Stomach smooth muscle (tissue), 2 donors: ENCODE results near the gene CEP128.

Experiments
- H3K27ac ChIP-seq: one replicate; pipeline ENCODE4 v1.7.0; 2013; ENCODE audit warnings: mild to moderate bottlenecking, low read length, inconsistent platforms
- H3K27me3 ChIP-seq, 2 donors: one replicate each; pipeline ENCODE4 v1.7.0; 2013; ENCODE audit warnings: low read length in 2 of 2; ENCODE audit not compliant: insufficient read depth in 2 of 2, control insufficient read depth in 1 of 2
- H3K36me3 ChIP-seq, 2 donors: one replicate each; pipeline ENCODE4 v1.7.0; 2013; ENCODE audit warnings: low read length in 2 of 2; ENCODE audit not compliant: control insufficient read depth in 2 of 2, insufficient read depth in 2 of 2
- H3K4me1 ChIP-seq: one replicate; pipeline ENCODE4 v1.7.0; 2013; ENCODE audit warnings: low read length; ENCODE audit not compliant: control insufficient read depth, insufficient read depth
- H3K4me3 ChIP-seq, 2 donors: one replicate each; pipeline ENCODE4 v1.7.0; 2013; ENCODE audit warnings: low read length in 2 of 2
- H3K9ac ChIP-seq, 2 donors: one replicate each; pipeline ENCODE4 v1.7.0; 2013; ENCODE audit warnings: low read length in 2 of 2, mild to moderate bottlenecking in 1 of 2
- H3K9me3 ChIP-seq, 2 donors: one replicate each; pipeline ENCODE4 v1.7.0; 2013; ENCODE audit warnings: low read length in 2 of 2; ENCODE audit not compliant: control insufficient read depth in 2 of 2
- donor health status: healthy.
- donor health status: Pancreatic carcinoma.

CEP128 gene

GRCh38 chr14:80941241-80942185 is at the start of gene CEP128:
Gene CEP128, minus strand, starts transcription at chr14:80941738.
- Histone ChIP-seq H3K36me3 (no peaks in the 10 kb centered on the region), H3K9ac (peak within 1 kb of the TSS; percentile 71 to 73), H3K27me3 (peaks cover 0 to 2% of the 10 kb centered on the region in 2 donors), H3K4me3 (peak within 1 kb of the TSS; percentile 91 to 93), H3K4me1 (peaks cover 8% of the 10 kb centered on the region), H3K27ac (no peak within 1 kb of the TSS), H3K9me3 (no peaks in the 10 kb centered on the region)

- Histone ChIP-seq H3K9me3 (no peaks in the 10 kb centered on the region), H3K36me3 (no peaks in the 10 kb centered on the region), H3K9ac (no peak overlapping the region), H3K4me1 (no peaks in the 10 kb centered on the region), H3K27me3 (peaks cover 0 to 4% of the 10 kb centered on the region in 2 donors), H3K4me3 (no peak overlapping the region), H3K27ac (no peak overlapping the region)
Measured at GRCh38 chr14:80988735-80989429, 47.3 kb upstream of the CEP128 start.

- H3K27me3 ChIP-seq, result peaks cover 0 to 4% of the 10 kb centered on the region in 2 donors
- no peaks in the 10 kb centered on the region for H3K4me1 ChIP-seq
- H3K9ac ChIP-seq, result no peak overlapping the region
- H3K27ac ChIP-seq, result no peak overlapping the region
- no peak overlapping the region for H3K4me3 ChIP-seq
- no peaks in the 10 kb centered on the region for H3K36me3 ChIP-seq
- H3K9me3 ChIP-seq, result no peaks in the 10 kb centered on the region
Measured at GRCh38 chr14:80988192-80988591, 46.7 kb upstream of the CEP128 start.

- Histone ChIP-seq H3K36me3 (no peaks in the 10 kb centered on the region), H3K9me3 (no peaks in the 10 kb centered on the region), H3K9ac (no peak overlapping the region), H3K27me3 (peaks cover 0 to 4% of the 10 kb centered on the region in 2 donors), H3K27ac (no peak overlapping the region), H3K4me1 (no peaks in the 10 kb centered on the region), H3K4me3 (no peak overlapping the region)
Measured at GRCh38 chr14:80987235-80988032, 45.9 kb upstream of the CEP128 start.

DNA sequence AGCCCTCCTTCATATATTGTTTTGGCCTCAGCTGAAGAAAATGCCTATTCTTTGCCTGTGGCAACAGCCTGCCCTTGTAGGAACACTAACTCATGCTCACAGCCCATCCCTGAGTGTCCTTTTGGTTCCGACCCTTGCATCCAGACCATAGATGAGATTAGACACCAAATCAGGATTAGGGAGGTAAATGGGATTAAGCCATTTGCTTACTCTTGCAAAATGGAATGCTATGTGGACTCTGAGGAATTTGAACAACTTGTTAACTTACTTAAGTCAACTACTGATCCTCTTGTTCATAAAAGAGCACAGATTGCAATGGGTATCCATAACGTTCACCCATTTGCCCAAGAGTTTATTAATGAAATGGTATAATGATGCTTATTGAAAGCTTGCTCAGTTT is 41.2 kb upstream of the CEP128 start:
- no peaks in the 10 kb centered on the region for H3K4me1 ChIP-seq
- H3K4me3 ChIP-seq, result no peak overlapping the region
- no peaks in the 10 kb centered on the region for H3K36me3 ChIP-seq
- H3K9ac ChIP-seq, result no peak overlapping the region
- H3K9me3 ChIP-seq, result no peaks in the 10 kb centered on the region
- H3K27me3 ChIP-seq, result peaks cover 0 to 3% of the 10 kb centered on the region in 2 donors
- no peak overlapping the region for H3K27ac ChIP-seq

GRCh38 chr14:80981673-80982072 is 40.1 kb upstream of the CEP128 start:
- Histone ChIP-seq H3K4me3 (no peak overlapping the region), H3K36me3 (no peaks in the 10 kb centered on the region), H3K9me3 (no peaks in the 10 kb centered on the region), H3K4me1 (no peaks in the 10 kb centered on the region), H3K9ac (no peak overlapping the region), H3K27ac (no peak overlapping the region), H3K27me3 (peaks cover 0 to 3% of the 10 kb centered on the region in 2 donors)

DNA sequence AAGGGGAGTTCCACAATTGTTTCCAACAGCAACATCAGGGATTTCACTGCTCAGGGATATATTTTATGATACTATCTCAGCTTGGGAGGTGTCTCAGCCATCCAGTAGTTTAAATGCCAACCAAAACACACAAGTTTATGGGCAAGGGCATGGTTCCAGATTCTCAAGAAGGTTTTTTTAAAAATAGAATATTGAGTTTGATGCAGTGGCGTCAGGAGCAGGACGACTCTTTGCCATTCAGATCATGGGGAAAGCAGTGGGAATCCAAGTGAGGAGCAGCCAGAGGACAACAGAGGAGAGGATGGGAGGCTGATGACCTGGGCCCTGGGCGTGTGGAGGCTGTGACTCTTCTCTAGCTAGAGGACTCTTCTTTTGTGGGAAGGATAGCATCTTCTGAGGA is 39.6 kb upstream of the CEP128 start:
- Histone ChIP-seq H3K9me3 (no peaks in the 10 kb centered on the region), H3K36me3 (no peaks in the 10 kb centered on the region), H3K27ac (no peak overlapping the region), H3K4me1 (no peaks in the 10 kb centered on the region), H3K9ac (no peak overlapping the region), H3K27me3 (peaks cover 0 to 3% of the 10 kb centered on the region in 2 donors), H3K4me3 (no peak overlapping the region)

DNA sequence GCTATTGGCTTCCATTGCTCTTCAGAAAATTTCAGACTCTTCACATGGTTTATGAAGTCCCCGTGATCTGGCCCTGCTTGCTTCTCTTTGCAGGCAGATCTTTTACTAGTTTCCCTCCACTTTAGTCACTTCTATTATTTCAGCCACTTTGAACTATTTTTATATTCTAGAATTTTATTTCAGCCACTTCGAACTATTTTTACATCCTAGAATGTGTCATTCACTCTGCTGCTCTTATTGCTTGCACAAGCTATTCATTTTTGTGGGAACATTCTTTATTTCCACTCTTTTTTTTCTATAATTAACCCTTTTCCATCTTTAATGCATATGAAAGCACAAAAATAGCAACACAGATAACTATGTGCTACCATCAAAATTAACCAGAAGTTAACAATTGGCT is 38.4 kb upstream of the CEP128 start:
- H3K36me3 ChIP-seq, result no peaks in the 10 kb centered on the region
- no peak overlapping the region for H3K4me3 ChIP-seq
- no peaks in the 10 kb centered on the region for H3K4me1 ChIP-seq
- peaks cover 0 to 3% of the 10 kb centered on the region in 2 donors for H3K27me3 ChIP-seq
- no peak overlapping the region for H3K9ac ChIP-seq
- H3K27ac ChIP-seq, result no peak overlapping the region
- no peaks in the 10 kb centered on the region for H3K9me3 ChIP-seq

DNA sequence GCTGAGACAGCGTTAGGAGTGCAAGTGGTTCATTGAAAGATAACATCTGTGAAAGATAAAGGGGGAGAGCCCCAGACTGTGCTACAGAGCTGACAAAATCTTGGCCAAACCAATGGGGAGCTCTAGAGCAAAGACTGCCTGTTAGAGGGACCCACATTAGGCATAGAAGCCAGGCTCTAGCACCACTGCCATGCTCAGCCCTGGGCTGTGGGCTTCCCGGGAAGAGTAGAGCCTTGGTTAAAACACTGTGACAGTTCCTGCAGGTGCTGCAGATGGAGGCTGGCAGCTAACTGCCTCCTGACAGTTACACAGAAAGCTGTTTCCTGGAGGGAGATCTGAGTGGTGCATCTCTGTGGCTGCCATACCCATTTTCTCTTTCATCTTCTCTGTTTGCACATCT is 36.9 kb upstream of the CEP128 start:
- H3K36me3 ChIP-seq, result no peaks in the 10 kb centered on the region
- peaks cover 5% of the 10 kb centered on the region for H3K4me1 ChIP-seq
- H3K27ac ChIP-seq, result no peak overlapping the region
- no peaks in the 10 kb centered on the region for H3K9me3 ChIP-seq
- no peak overlapping the region for H3K9ac ChIP-seq
- H3K4me3 ChIP-seq, result no peak overlapping the region
- peaks cover 0 to 3% of the 10 kb centered on the region in 2 donors for H3K27me3 ChIP-seq

- Histone ChIP-seq H3K27ac (no peak overlapping the region), H3K9me3 (no peaks in the 10 kb centered on the region), H3K9ac (no peak overlapping the region), H3K4me3 (no peak overlapping the region), H3K27me3 (peaks cover 0 to 3% of the 10 kb centered on the region in 2 donors), H3K4me1 (peaks cover 5% of the 10 kb centered on the region), H3K36me3 (no peaks in the 10 kb centered on the region)
Measured at GRCh38 chr14:80977221-80977620, 35.7 kb upstream of the CEP128 start.
